IMR-90 (cell line): ENCODE data around the gene PCDHA1. TPM values are rescaled to one million over a fixed set of nuclear protein-coding genes. Genes with fewer than 3 reads are reported as not detected.

Experiments
- ATAC-seq: fragments of 200-7000 bp; cut with Tn5 transposase; 2 replicates; pipeline ENCODE4 v1.9.1; 2020; ENCODE audit warnings: low read depth, mild to moderate bottlenecking, moderate library complexity
- BruUV-seq: library from RNA; stranded (reverse); fragments of 400-500 nt; replicated peaks from 2 replicates; lab custom pipeline; 2021; lab: Mats Ljungman, UMichigan
- CTCF ChIA-PET: fragments of 300-600 bp; formaldehyde crosslinking; extraction: SDS; loops from one replicate; lab custom pipeline; 2021; ENCODE audit warnings: antibody characterized with exemption; lab: Yijun Ruan, JAX
- POLR2A ChIA-PET: fragments of 300-600 bp; sonication (Branson Sonifier 250); formaldehyde crosslinking; loops from one replicate; lab custom pipeline; 2022; ENCODE audit warnings: antibody characterized with exemption; ENCODE audit not compliant: unreplicated experiment; lab: Charles Lee
- DNase-seq: peaks from one replicate; pipeline ENCODE4 v3.0.0; 2013
- H2AFZ ChIP-seq: replicated peaks from 2 replicates; pipeline ENCODE3; 2013; ENCODE audit warnings: low read length, mild to moderate bottlenecking; ENCODE audit not compliant: poor library complexity
- H2AK5ac ChIP-seq: 2 replicates; pipeline ENCODE4 v1.6.1; 2013; ENCODE audit warnings: low read depth, low read length, inconsistent platforms
- H2AK9ac ChIP-seq: replicated peaks from 2 replicates; pipeline ENCODE3; 2013; ENCODE audit warnings: mild to moderate bottlenecking, low read depth, low read length, moderate library complexity; ENCODE audit not compliant: poor library complexity
- H2BK120ac ChIP-seq: 2 replicates; pipeline ENCODE4 v1.6.1; 2013; ENCODE audit warnings: low read depth, low read length, inconsistent platforms
- H2BK15ac ChIP-seq: 3 replicates; pipeline ENCODE4 v1.6.1; 2013; ENCODE audit warnings: low read depth, low read length, inconsistent platforms
- H2BK20ac ChIP-seq: 2 replicates; pipeline ENCODE4 v1.6.1; 2013; ENCODE audit warnings: low read depth, mild to moderate bottlenecking, inconsistent platforms, low read length, moderate library complexity
- H2BK5ac ChIP-seq: 2 replicates; pipeline ENCODE4 v1.6.1; 2013; ENCODE audit warnings: mild to moderate bottlenecking, low read depth, low read length, inconsistent platforms; ENCODE audit not compliant: poor library complexity, severe bottlenecking
- H3K14ac ChIP-seq: replicated peaks from 2 replicates; pipeline ENCODE4 v1.6.1; 2013; ENCODE audit warnings: low read depth, low read length, inconsistent platforms
- H3K18ac ChIP-seq: 2 replicates; pipeline ENCODE4 v1.6.1; 2013; ENCODE audit warnings: low read depth, low read length, control low read depth
- H3K23ac ChIP-seq: 2 replicates; pipeline ENCODE4 v1.6.1; 2013; ENCODE audit warnings: low read depth, low read length, inconsistent platforms
- H3K27ac ChIP-seq: 2 replicates; pipeline ENCODE4 v1.5.1; 2013; ENCODE audit warnings: mild to moderate bottlenecking, control low read depth, low read length; ENCODE audit not compliant: insufficient read depth
- H3K27me3 ChIP-seq: 2 replicates; pipeline ENCODE4 v1.6.1; 2013; ENCODE audit warnings: low read length; ENCODE audit not compliant: control insufficient read depth, insufficient read depth
- H3K36me3 ChIP-seq: 2 replicates; pipeline ENCODE4 v1.6.1; 2013; ENCODE audit warnings: low read length, mixed read lengths; ENCODE audit not compliant: control insufficient read depth, insufficient read depth
- H3K4ac ChIP-seq: 2 replicates; pipeline ENCODE4 v1.6.1; 2013; ENCODE audit warnings: low read depth, low read length, inconsistent platforms
- H3K4me1 ChIP-seq: 2 replicates; pipeline ENCODE4 v1.6.1; 2013; ENCODE audit warnings: low read length, mixed read lengths; ENCODE audit not compliant: control insufficient read depth, insufficient read depth
- H3K4me2 ChIP-seq: 2 replicates; pipeline ENCODE4 v1.6.1; 2013; ENCODE audit warnings: low read depth, mild to moderate bottlenecking, control low read depth, low read length, moderate library complexity
- H3K4me3 ChIP-seq: 2 replicates; pipeline ENCODE4 v1.5.1; 2013; ENCODE audit warnings: low read depth, mild to moderate bottlenecking, control low read depth, low read length, moderate library complexity; ENCODE audit not compliant: insufficient read depth
- H3K56ac ChIP-seq: 2 replicates; pipeline ENCODE4 v1.6.1; 2013; ENCODE audit warnings: low read length, inconsistent platforms; ENCODE audit not compliant: insufficient read depth; ENCODE audit errors: extremely low read depth
- H3K79me1 ChIP-seq, 2 experiments: 2 replicates each; pipeline ENCODE4 v1.6.1; 2013; ENCODE audit warnings: low read length in 2 of 2, inconsistent platforms in 1 of 2, low read depth in 1 of 2
- H3K9ac ChIP-seq: 2 replicates; pipeline ENCODE4 v1.6.1; 2013; ENCODE audit warnings: low read depth, low read length, control low read depth
- H3K9me1 ChIP-seq: 2 replicates; pipeline ENCODE4 v1.6.1; 2013; ENCODE audit warnings: low read length, inconsistent platforms; ENCODE audit not compliant: insufficient read depth
- H3K9me3 ChIP-seq: 2 replicates; pipeline ENCODE4 v1.6.1; 2013; ENCODE audit warnings: low read length; ENCODE audit not compliant: control insufficient read depth, insufficient read depth
- H4K20me1 ChIP-seq: 2 replicates; pipeline ENCODE4 v1.6.1; 2013; ENCODE audit warnings: low read length, inconsistent platforms; ENCODE audit not compliant: insufficient read depth
- H4K5ac ChIP-seq: 2 replicates; pipeline ENCODE4 v1.6.1; 2013; ENCODE audit warnings: mild to moderate bottlenecking, low read depth, low read length, control low read depth
- H4K8ac ChIP-seq, 2 experiments: 2 replicates each; pipeline ENCODE4 v1.6.1; 2013; ENCODE audit warnings: low read depth in 2 of 2, low read length in 2 of 2, control low read depth in 1 of 2, inconsistent platforms in 1 of 2
- H4K91ac ChIP-seq: 2 replicates; pipeline ENCODE4 v1.6.1; 2013; ENCODE audit warnings: low read depth, low read length, inconsistent platforms; ENCODE audit not compliant: insufficient read depth
- CEBPB ChIP-seq: IDR thresholded peaks from 2 replicates; pipeline ENCODE4 v1.6.1; 2012; ENCODE audit warnings: low read depth, low read length, improper control_type of control experiment
- CTCF ChIP-seq: conservative IDR thresholded peaks from 2 replicates; pipeline ENCODE4 v1.5.1; 2012; ENCODE audit warnings: mild to moderate bottlenecking, low read depth, low read length, improper control_type of control experiment
- MXI1 ChIP-seq: IDR thresholded peaks from 2 replicates; pipeline ENCODE4 v1.6.1; 2012; ENCODE audit warnings: low read depth, mild to moderate bottlenecking, low read length, moderate library complexity, borderline replicate concordance
- RFX5 ChIP-seq: IDR thresholded peaks from 2 replicates; pipeline ENCODE4 v1.8.0; 2012; ENCODE audit warnings: low read depth, mild to moderate bottlenecking, low read length, moderate library complexity
- SMC3 ChIP-seq: fragments of 150-350 bp; IDR thresholded peaks from 2 replicates; pipeline ENCODE4 v1.6.1; 2016; ENCODE audit warnings: low read depth, mild to moderate bottlenecking, antibody characterized with exemption, low read length, moderate library complexity
- WGBS, 2 experiments: methylation state at CpG; one replicate each; pipeline versions ENCODE4 v1.1.5 to v1.1.7; 2013; ENCODE audit warnings: missing lambda C conversion rate in 2 of 2; ENCODE audit not compliant: insufficient read length in 1 of 2; ENCODE audit errors: extremely low coverage in 2 of 2; 5-methylcytosine and 5-hydroxymethylcytosine counted together
- dilution Hi-C: fragments of 300-500 bp; cut with HindIII; formaldehyde crosslinking; loops from one replicate; pipeline ENCODE4 v1.14.3; 2018; ENCODE audit warnings: low sequenced_read_pairs; ENCODE audit not compliant: unreplicated experiment
- in situ Hi-C: fragments of 300-500 bp; cut with MboI; formaldehyde crosslinking; loops from 3 replicates; pipeline ENCODE4 v1.14.3; 2019; ENCODE audit warnings: low sequenced_read_pairs, inconsistent platforms, mixed read lengths
- intact Hi-C: fragments of 100-400 bp; cut with micrococcal nuclease; formaldehyde crosslinking; loops from 2 replicates; pipeline ENCODE4 v1.10.0; 2022
- polyA plus RNA-seq, 3 experiments: library from polyadenylated mRNA; depleted of rRNA; stranded (reverse); fragments of >200 nt; gene quantifications; 2 replicates each; pipeline ENCODE4 v1.2.3, GENCODE V29; 2012; ENCODE audit warnings: low replicate concordance in 1 of 3
- total RNA-seq: library from RNA; depleted of rRNA; stranded (reverse); fragments of >200 nt; gene quantifications from 2 replicates; pipeline ENCODE4 v1.2.3, GENCODE V29; 2012

The PCDHA1 gene
- total and polyA plus RNA-seq, 2 of the 4 experiments (the other 2 are of a cell fraction): under 0.01 to 0.05 TPM

DNA sequence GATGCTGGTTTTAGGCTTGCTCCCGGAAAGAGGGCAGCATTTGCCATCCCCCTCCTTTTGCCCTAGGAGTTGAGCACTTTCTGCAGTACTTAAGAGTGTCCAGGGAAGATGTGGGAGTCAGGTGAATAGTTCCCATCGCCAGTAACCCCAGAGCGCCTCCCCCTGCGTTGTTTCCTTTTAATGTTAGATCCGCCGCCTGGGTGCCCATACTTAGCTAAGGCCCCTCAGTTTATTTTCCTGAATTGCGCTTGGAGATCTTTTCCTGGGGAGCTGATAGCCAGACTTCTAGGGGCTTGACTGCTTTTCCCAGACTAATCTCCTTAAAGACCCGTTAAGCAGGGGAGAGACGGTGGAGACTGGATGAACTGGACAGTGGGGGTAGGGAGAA lies 180.0 kb downstream of the PCDHA1 start:
- H3K36me3 ChIP-seq: no peaks in the 10 kb centered on the region
- no peak overlapping the region for H3K27ac ChIP-seq
- H3K14ac ChIP-seq: no peak overlapping the region
- TF ChIP-seq CEBPB (no peak), MXI1 (no peak), SMC3 (no peak), CTCF (no peak), RFX5 (no peak)
- no peaks in the 10 kb centered on the region for H3K27me3 ChIP-seq
- no peak for ATAC-seq
- no peak overlapping the region for H2BK15ac ChIP-seq
- intact Hi-C loops: no loop called here
- no peaks in the 10 kb centered on the region for H3K79me1 ChIP-seq
- dilution Hi-C loops: no loop called here
- WGBS, 2 experiments: no CpG with 5 or more reads among the region's 9 CpGs
- no peak overlapping the region for H3K18ac ChIP-seq
- no peak overlapping the region for H3K4ac ChIP-seq
- H2AFZ ChIP-seq: no peak overlapping the region
- no peak overlapping the region for H2BK5ac ChIP-seq
- no peaks in the 10 kb centered on the region for H4K20me1 ChIP-seq
- no peaks in the 10 kb centered on the region for H3K4me1 ChIP-seq
- no peak for DNase-seq
- ChIA-PET POLR2A (no interaction called here), CTCF (no interaction called here)
- no peak overlapping the region for H3K9ac ChIP-seq
- no peak overlapping the region for H2AK9ac ChIP-seq
- H2BK20ac ChIP-seq: no peak overlapping the region
- H4K91ac ChIP-seq: no peak overlapping the region
- H2BK120ac ChIP-seq: no peak overlapping the region
- BruUV-seq: no TSS peak
- no peak overlapping the region for H3K56ac ChIP-seq
- in situ Hi-C loops: no loop called here
- H3K9me1 ChIP-seq: no peaks in the 10 kb centered on the region
- H3K4me2 ChIP-seq: no peak overlapping the region
- no peak overlapping the region for H3K23ac ChIP-seq
- H3K4me3 ChIP-seq: no peak overlapping the region
- no peak overlapping the region for H4K5ac ChIP-seq
- peaks cover 33% of the 10 kb centered on the region for H3K9me3 ChIP-seq
- H4K8ac ChIP-seq: no peak overlapping the region
- H2AK5ac ChIP-seq: no peak overlapping the region
